ENCODE data around the gene JUP. TPM values are rescaled to one million over a fixed set of nuclear protein-coding genes. Genes with fewer than 3 reads are reported as not detected.

The JUP gene
- total and polyA plus RNA-seq, 2 of the 4 experiments (the other 2 are of a cell fraction): 12.9 to 27.3 TPM

DNA sequence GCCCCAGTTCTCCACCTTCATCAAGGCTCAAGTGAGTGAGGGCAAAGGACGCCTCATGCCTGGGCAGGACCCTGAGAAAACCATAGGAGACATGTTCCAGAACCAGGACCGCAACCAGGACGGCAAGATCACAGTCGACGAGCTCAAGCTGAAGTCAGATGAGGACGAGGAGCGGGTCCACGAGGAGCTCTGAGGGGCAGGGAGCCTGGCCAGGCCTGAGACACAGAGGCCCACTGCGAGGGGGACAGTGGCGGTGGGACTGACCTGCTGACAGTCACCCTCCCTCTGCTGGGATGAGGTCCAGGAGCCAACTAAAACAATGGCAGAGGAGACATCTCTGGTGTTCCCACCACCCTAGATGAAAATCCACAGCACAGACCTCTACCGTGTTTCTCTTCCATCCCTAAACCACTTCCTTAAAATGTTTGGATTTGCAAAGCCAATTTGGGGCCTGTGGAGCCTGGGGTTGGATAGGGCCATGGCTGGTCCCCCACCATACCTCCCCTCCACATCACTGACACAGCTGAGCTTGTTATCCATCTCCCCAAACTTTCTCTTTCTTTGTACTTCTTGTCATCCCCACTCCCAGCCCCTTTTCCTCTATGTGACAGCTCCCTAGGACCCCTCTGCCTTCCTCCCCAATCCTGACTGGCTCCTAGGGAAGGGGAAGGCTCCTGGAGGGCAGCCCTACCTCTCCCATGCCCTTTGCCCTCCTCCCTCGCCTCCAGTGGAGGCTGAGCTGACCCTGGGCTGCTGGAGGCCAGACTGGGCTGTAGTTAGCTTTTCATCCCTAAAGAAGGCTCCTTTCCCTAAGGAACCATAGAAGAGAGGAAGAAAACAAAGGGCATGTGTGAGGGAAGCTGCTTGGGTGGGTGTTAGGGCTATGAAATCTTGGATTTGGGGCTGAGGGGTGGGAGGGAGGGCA, 36.0 kb upstream of the JUP start:
- no peak overlapping the region for H3K18ac ChIP-seq (ENCODE audit: low read depth, low read length)
- no peak overlapping the region for H3K4me2 ChIP-seq (ENCODE audit: low read depth, low read length)
- H3K9me3 ChIP-seq (ENCODE audit: control insufficient read depth, insufficient read depth, low read length): no peaks in the 10 kb centered on the region
- 86% methylated on average over 5 of the region's 12 CpGs; no CpG with 5 or more reads in 1 of the 2 experiments for WGBS, 2 experiments (ENCODE audit: extremely low coverage in 2 of 2, insufficient read length in 1 of 2)
- H4K8ac ChIP-seq (ENCODE audit: low read depth in 2 of 2, low read length in 2 of 2): no peak overlapping the region
- intact Hi-C loops (cut with micrococcal nuclease) (no loop called here), in situ Hi-C loops (cut with MboI; ENCODE audit: low sequenced_read_pairs) (no loop called here), dilution Hi-C loops (cut with HindIII; ENCODE audit: low sequenced_read_pairs, unreplicated experiment) (no loop called here)
- H3K9me1 ChIP-seq (ENCODE audit: insufficient read depth, low read length): peaks cover 9% of the 10 kb centered on the region
- no peak overlapping the region for H3K4me3 ChIP-seq (ENCODE audit: insufficient read depth, low read depth, low read length)
- peaks cover 49% of the 10 kb centered on the region for H3K36me3 ChIP-seq (ENCODE audit: control insufficient read depth, insufficient read depth, low read length)
- POLR2A ChIA-PET (ENCODE audit: unreplicated experiment): no interaction called here
- H4K20me1 ChIP-seq (ENCODE audit: insufficient read depth, low read length): peaks cover 41% of the 10 kb centered on the region
- H3K23ac ChIP-seq (ENCODE audit: low read depth, low read length): no peak overlapping the region
- no peak overlapping the region for H2BK20ac ChIP-seq (ENCODE audit: low read depth, low read length)
- no peak overlapping the region for H3K27ac ChIP-seq (ENCODE audit: insufficient read depth, low read length)
- no peak overlapping the region for H2BK5ac ChIP-seq (ENCODE audit: low read depth, low read length, poor library complexity, severe bottlenecking)
- H3K56ac ChIP-seq (ENCODE audit: extremely low read depth, insufficient read depth, low read length): no peak overlapping the region
- no peak for DNase-seq
- peak overlapping the region; percentile 60 for H2AK9ac ChIP-seq (replicated peaks; ENCODE audit: low read depth, low read length, poor library complexity)
- no peak overlapping the region for H4K91ac ChIP-seq (ENCODE audit: insufficient read depth, low read depth, low read length)
- CTCF ChIA-PET: no interaction called here
- H3K27me3 ChIP-seq (ENCODE audit: control insufficient read depth, insufficient read depth, low read length): no peaks in the 10 kb centered on the region
- no peak overlapping the region for H2BK120ac ChIP-seq (ENCODE audit: low read depth, low read length)
- H3K4me1 ChIP-seq (ENCODE audit: control insufficient read depth, insufficient read depth, low read length): no peaks in the 10 kb centered on the region
- H3K4ac ChIP-seq (ENCODE audit: low read depth, low read length): no peak overlapping the region
- TSS peak; percentile 94 for BruUV-seq (replicated peaks)
- peak overlapping the region; percentile 26; the same call in 1 of the 2 replicates for H4K5ac ChIP-seq (ENCODE audit: low read depth, low read length)
- H2AK5ac ChIP-seq (ENCODE audit: low read depth, low read length): peak overlapping the region; percentile 28; the same call in 1 of the 2 replicates
- no peak overlapping the region for H2BK15ac ChIP-seq (ENCODE audit: low read depth, low read length)
- ATAC-seq (ENCODE audit: low read depth): no peak; the same call in 1 of the 2 replicates
- no peak overlapping the region for H3K14ac ChIP-seq (replicated peaks; ENCODE audit: low read depth, low read length)
- no peak overlapping the region for H3K9ac ChIP-seq (ENCODE audit: low read depth, low read length)
- H3K79me1 ChIP-seq (ENCODE audit: low read depth in 1 of 2, low read length in 2 of 2): peaks cover 7 to 49% of the 10 kb centered on the region in 2 experiments
- no peak for TF ChIP-seq RCOR1 (IDR thresholded peaks at IDR 0.05; ENCODE audit: insufficient replicate concordance, low read length)
- TF ChIP-seq, protein P1, sequence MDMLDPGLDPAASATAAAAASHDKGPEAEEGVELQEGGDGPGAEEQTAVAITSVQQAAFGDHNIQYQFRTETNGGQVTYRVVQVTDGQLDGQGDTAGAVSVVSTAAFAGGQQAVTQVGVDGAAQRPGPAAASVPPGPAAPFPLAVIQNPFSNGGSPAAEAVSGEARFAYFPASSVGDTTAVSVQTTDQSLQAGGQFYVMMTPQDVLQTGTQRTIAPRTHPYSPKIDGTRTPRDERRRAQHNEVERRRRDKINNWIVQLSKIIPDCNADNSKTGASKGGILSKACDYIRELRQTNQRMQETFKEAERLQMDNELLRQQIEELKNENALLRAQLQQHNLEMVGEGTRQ (IDR thresholded peaks at IDR 0.05; ENCODE audit: low read depth, low read length): no peak
- no peak for TF ChIP-seq CEBPB (IDR thresholded peaks at IDR 0.05; ENCODE audit: low read depth, low read length)
- TF ChIP-seq RAD21 (IDR thresholded peaks at IDR 0.05; ENCODE audit: low read length): no peak
- no peak for TF ChIP-seq MAZ (IDR thresholded peaks at IDR 0.05; ENCODE audit: borderline replicate concordance, low read depth, low read length)
- TF ChIP-seq FOS (IDR thresholded peaks at IDR 0.05; ENCODE audit: low read depth, low read length): no peak
- no peak for TF ChIP-seq SMC3 (IDR thresholded peaks at IDR 0.05; ENCODE audit: low read depth, low read length)
- TF ChIP-seq POLR2A (IDR thresholded peaks at IDR 0.05; ENCODE audit: low read depth, low read length): no peak; the same call in 1 of the 2 replicates
- no peak for TF ChIP-seq BHLHE40 (IDR thresholded peaks at IDR 0.05; ENCODE audit: low read depth, low read length)
- TF ChIP-seq, protein P2, sequence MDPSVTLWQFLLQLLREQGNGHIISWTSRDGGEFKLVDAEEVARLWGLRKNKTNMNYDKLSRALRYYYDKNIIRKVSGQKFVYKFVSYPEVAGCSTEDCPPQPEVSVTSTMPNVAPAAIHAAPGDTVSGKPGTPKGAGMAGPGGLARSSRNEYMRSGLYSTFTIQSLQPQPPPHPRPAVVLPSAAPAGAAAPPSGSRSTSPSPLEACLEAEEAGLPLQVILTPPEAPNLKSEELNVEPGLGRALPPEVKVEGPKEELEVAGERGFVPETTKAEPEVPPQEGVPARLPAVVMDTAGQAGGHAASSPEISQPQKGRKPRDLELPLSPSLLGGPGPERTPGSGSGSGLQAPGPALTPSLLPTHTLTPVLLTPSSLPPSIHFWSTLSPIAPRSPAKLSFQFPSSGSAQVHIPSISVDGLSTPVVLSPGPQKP (IDR thresholded peaks at IDR 0.05; ENCODE audit: borderline replicate concordance, low read depth, low read length): no peak
- no peak for TF ChIP-seq RFX5 (IDR thresholded peaks at IDR 0.05; ENCODE audit: low read depth, low read length)
- H2AFZ ChIP-seq (replicated peaks; ENCODE audit: low read length, poor library complexity): peak overlapping the region; percentile 70
